Loucy (cell line): Measurements from ENCODE around the gene UMODL1.

Experiments
- H2AFZ ChIP-seq: fragments of 200-600 bp; sonication (generic); 2 replicates; pipeline ENCODE4 v1.6.0; 2016; ENCODE audit warnings: antibody characterized with exemption, mild to moderate bottlenecking, low read length, moderate library complexity
- H3F3A ChIP-seq: fragments of 200-600 bp; 2 replicates; pipeline ENCODE4 v1.6.0; 2016; ENCODE audit warnings: antibody characterized with exemption, low read depth, mild to moderate bottlenecking
- H3K27me3 ChIP-seq: fragments of 200-600 bp; sonication (generic); 2 replicates; pipeline ENCODE4 v1.6.1; 2014; ENCODE audit warnings: low read length, mild to moderate bottlenecking; ENCODE audit not compliant: insufficient read depth, poor library complexity, severe bottlenecking
- H3K36me3 ChIP-seq: fragments of 200-600 bp; sonication (generic); 2 replicates; pipeline ENCODE4 v1.6.1; 2016; ENCODE audit warnings: low read length; ENCODE audit not compliant: insufficient read depth
- H3K4me1 ChIP-seq: fragments of 200-600 bp; sonication (generic); 2 replicates; pipeline ENCODE4 v1.5.1; 2014; ENCODE audit warnings: low read length, mild to moderate bottlenecking; ENCODE audit not compliant: insufficient read depth, poor library complexity, severe bottlenecking
- H3K4me2 ChIP-seq: fragments of 200-600 bp; sonication (generic); 2 replicates; pipeline ENCODE4 v1.6.0; 2014; ENCODE audit warnings: antibody characterized with exemption, low read length, low read depth, mild to moderate bottlenecking; ENCODE audit not compliant: poor library complexity, severe bottlenecking
- H3K4me3 ChIP-seq: fragments of 200-600 bp; sonication (generic); 2 replicates; pipeline ENCODE4 v1.5.1; 2014; ENCODE audit warnings: low read length, mild to moderate bottlenecking, mixed read lengths; ENCODE audit not compliant: poor library complexity, severe bottlenecking
- H3K79me2 ChIP-seq: fragments of 200-600 bp; sonication (generic); 2 replicates; pipeline ENCODE4 v1.6.1; 2014; ENCODE audit warnings: low read length; ENCODE audit not compliant: insufficient read depth
- H3K9ac ChIP-seq: fragments of 200-600 bp; sonication (generic); 2 replicates; pipeline ENCODE4 v1.6.0; 2014; ENCODE audit warnings: mild to moderate bottlenecking, low read depth, low read length, moderate library complexity; ENCODE audit not compliant: poor library complexity, severe bottlenecking
- H3K9me2 ChIP-seq: fragments of 200-600 bp; sonication (generic); replicated peaks from 2 replicates; pipeline ENCODE4 v1.6.1; 2016; ENCODE audit warnings: low read depth, low read length, mixed read lengths
- H3K9me3 ChIP-seq: fragments of 200-600 bp; sonication (generic); 2 replicates; pipeline ENCODE4 v1.6.1; 2014; ENCODE audit warnings: mild to moderate bottlenecking, antibody characterized with exemption, low read length, low read depth; ENCODE audit not compliant: insufficient read depth
- H4K20me1 ChIP-seq: fragments of 200-600 bp; sonication (generic); 2 replicates; pipeline ENCODE4 v1.6.0; 2014; ENCODE audit warnings: antibody characterized with exemption, low read length, mild to moderate bottlenecking; ENCODE audit not compliant: insufficient read depth, poor library complexity, severe bottlenecking
- CTCF ChIP-seq: fragments of 200-600 bp; sonication (generic); conservative IDR thresholded peaks from 2 replicates; pipeline ENCODE4 v1.5.1; 2014; ENCODE audit warnings: mild to moderate bottlenecking, antibody characterized with exemption, low read length
- EZH2phosphoT487 ChIP-seq: fragments of 200-600 bp; IDR thresholded peaks from 2 replicates; pipeline ENCODE4 v1.6.1; 2018; ENCODE audit warnings: antibody characterized with exemption, mild to moderate bottlenecking, moderate library complexity, borderline replicate concordance

The UMODL1 gene

GRCh38 chr21:42081138-42081537 lies 10.0 kb downstream of the UMODL1 start:
- Histone ChIP-seq H3K79me2 (no peaks in the 10 kb centered on the region), H3K27me3 (no peaks in the 10 kb centered on the region), H3F3A (no peaks in the 10 kb centered on the region), H3K36me3 (no peaks in the 10 kb centered on the region), H2AFZ (no peak overlapping the region), H3K9ac (no peak overlapping the region), H3K9me3 (no peaks in the 10 kb centered on the region), H4K20me1 (no peaks in the 10 kb centered on the region), H3K4me3 (no peak overlapping the region), H3K9me2 (no peaks in the 10 kb centered on the region), H3K4me2 (no peak overlapping the region), H3K4me1 (peaks cover 7% of the 10 kb centered on the region)
- TF ChIP-seq CTCF (no peak), EZH2phosphoT487 (no peak)

DNA sequence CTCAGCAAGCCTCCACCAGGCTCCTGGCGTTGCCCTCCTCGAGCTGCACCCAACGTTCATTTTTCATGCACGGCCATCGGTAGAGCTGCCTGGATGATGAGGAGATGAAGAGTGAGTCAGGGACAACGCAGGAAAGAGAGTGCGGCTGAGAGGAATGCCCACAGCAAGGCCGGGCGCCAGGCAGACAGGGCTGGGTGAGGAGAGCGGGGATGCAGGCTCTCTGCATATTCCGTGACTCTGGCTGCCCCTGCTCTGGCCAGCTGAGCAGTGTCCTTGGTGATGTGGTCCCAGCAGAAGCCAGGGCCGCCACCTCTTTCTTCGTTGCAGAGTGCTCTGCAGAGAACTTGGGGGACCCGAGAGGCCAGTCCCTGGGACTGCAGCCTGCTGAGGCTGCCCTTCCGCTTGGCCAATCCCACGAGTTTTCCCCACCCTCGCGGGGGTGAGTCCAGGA lies 10.8 kb downstream of the UMODL1 start:
- Histone ChIP-seq H3K36me3 (no peaks in the 10 kb centered on the region), H2AFZ (no peak overlapping the region), H3K4me1 (peaks cover 7% of the 10 kb centered on the region), H3K9ac (no peak overlapping the region), H3K9me2 (no peaks in the 10 kb centered on the region), H3K4me3 (no peak overlapping the region), H4K20me1 (no peaks in the 10 kb centered on the region), H3F3A (no peaks in the 10 kb centered on the region), H3K79me2 (no peaks in the 10 kb centered on the region), H3K27me3 (no peaks in the 10 kb centered on the region), H3K4me2 (no peak overlapping the region), H3K9me3 (no peaks in the 10 kb centered on the region)
- no peak for TF ChIP-seq CTCF
- no peak for TF ChIP-seq EZH2phosphoT487

DNA sequence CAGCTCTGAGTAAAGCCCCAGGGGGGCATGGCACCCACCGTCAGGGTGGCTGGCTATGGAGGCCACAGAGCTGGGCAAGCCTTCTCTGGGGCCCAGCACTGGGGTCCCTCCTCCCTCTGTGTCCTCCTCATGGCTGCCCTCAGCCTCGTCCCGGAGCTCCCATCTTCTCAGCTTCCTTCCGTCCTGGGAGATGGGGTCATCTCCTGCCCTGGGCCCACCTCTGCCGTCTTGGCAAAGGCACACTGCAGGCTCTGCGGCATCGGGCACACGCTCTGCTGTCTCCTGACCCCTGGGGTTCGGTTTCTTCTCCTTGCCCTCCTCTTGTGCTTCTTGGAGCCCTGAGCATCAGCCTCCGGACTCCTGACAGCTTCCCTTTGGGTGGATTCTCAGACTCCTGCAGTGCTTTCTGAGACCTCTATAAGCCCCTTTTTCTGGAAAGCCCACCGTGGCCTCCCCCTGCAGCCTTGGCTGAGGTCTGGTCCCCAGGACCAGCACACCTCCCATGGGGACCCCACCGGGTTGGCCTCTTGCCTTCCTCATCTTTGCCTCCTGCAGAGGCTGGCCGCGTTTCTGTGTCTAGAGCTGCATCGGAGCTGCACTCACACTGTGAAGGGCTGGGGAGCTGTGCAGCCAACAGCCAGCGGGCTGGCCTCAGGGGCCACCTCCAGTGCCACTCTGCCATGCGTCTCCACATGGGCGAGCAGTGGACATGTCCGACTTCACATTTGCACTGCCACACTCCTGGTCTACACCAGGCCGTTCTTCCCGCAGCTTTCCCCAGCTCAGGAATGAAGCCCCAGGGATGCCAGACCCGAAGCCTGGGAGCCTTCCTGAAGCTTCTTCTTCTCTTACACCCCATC lies 11.6 kb downstream of the UMODL1 start:
- H3K4me3 ChIP-seq = no peak overlapping the region
- H3K27me3 ChIP-seq = no peaks in the 10 kb centered on the region
- TF ChIP-seq EZH2phosphoT487 (no peak), CTCF (no peak)
- no peaks in the 10 kb centered on the region for H3K9me2 ChIP-seq
- no peak overlapping the region for H2AFZ ChIP-seq
- H3K4me2 ChIP-seq = no peak overlapping the region
- H3K9me3 ChIP-seq = no peaks in the 10 kb centered on the region
- no peaks in the 10 kb centered on the region for H4K20me1 ChIP-seq
- peaks cover 7% of the 10 kb centered on the region for H3K4me1 ChIP-seq
- no peak overlapping the region for H3K9ac ChIP-seq
- no peaks in the 10 kb centered on the region for H3F3A ChIP-seq
- H3K79me2 ChIP-seq = no peaks in the 10 kb centered on the region
- no peaks in the 10 kb centered on the region for H3K36me3 ChIP-seq
